DMS 273 treated with DMSO at 0.1 percent for 48 hours (cell line): ENCODE results near the gene C1orf115.
"Not testable (repeated sequence)": the region's sequence is repeated elsewhere in the genome, so short reads cannot be mapped to it uniquely, and the experiment has no call there.

Source experiments
- DNase-seq: peaks from one replicate; lab custom pipeline; 2025; lab: John Stamatoyannopoulos, UW

The C1orf115 gene, protein sequence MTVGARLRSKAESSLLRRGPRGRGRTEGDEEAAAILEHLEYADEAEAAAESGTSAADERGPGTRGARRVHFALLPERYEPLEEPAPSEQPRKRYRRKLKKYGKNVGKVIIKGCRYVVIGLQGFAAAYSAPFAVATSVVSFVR

DNA sequence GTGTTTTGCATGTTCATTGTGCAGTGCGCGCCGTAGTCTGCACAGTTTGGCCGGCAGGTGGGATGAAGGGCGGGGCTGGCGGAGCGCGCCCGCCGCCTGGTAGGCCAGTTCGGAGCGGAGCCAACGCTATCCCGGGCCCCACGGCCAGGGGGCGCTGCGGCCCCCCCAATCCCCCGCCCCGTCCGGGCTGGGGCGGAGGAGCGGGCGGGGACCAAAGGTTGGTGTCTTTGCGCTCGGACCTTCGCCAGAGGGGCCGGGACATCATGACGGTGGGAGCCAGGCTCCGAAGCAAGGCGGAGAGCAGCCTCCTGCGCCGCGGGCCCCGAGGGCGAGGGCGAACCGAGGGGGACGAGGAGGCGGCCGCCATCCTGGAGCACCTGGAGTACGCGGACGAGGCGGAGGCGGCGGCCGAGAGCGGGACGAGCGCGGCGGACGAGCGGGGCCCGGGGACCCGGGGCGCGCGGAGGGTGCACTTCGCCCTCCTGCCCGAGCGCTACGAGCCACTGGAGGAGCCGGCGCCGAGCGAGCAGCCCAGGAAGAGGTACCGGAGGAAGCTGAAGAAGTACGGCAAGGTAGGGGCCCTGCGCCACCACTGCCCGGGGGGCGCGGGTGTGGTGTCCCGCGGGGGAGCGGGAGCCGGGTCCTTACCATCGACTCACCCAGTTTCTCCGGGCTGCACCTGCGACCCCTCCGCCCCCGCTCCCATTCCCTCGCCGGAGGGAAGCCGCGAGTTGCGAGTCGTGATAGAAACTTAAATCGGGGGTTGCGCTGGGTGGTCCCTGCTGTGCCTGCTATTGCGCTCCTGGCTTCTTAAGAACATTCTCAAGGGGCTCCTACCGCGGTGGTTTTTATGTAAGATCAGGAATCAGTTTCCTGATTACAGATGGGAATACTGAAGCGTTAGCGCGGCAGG, at the start of gene C1orf115:
C1orf115 (plus strand) TSS at position 224 of the 913 bp plus-strand sequence; CDS start at position 264, 40 bp downstream.
- DNase-seq: peak; percentile 25

DNA sequence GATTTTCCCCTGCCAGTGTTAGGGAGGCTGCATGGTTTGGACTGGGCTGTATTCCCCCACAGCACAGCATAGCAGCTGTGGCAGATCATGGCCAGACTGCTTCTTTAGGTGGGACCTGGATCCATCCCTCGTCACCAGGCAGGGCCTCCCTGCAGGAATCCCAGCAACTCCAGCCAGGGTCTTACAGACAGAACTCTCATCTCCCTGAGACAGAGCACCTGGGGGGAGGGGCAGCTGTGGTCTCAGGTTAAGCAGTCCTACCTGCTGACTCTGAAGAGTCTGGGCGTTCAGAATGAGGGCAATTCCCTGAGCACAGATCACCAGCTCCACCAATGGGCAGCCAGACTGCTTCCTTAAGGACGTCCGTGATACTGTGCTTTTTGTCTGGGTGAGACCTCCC, 47.9 kb upstream of the C1orf115 start:
- DNase-seq: no peak

DNA sequence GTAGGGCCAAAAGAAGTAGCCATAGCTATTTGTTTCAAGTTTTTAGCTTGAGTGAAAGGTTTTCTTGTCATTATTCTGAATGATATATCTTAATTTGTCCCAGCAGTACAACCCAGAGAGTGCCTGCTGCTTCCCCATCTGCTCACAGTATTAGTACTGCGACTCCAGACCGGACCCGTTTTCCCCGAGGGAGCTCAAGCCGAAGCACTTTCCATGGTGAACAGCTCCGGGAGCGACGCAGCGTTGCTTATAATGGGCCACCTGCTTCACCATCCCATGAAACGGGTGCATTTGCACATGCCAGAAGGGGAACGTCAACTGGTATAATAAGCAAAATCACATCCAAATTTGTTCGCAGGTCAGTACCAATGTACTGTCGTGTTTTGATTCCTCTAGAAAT, 37.2 kb upstream of the C1orf115 start:
- DNase-seq: peak; percentile 92

DNA sequence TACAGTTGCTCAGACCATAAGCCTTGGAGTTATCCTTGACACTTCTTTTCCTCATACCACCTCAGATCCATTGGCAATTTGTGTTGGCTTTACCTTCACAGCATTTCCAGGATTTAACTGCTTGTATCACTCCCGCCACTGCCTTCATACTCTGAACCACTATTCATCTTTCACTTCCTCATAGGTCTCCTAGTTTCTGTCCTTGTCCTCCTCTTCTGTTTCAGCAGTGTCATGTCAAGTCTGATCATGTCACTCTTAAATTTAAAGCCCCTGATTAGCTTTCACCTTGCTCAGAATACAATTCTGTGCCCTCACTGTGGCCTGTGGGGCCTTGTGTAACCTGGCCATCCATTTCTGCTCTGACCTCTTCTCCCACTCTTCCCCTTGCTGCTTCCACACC, 34.7 kb upstream of the C1orf115 start:
- DNase-seq: no peak

DNA sequence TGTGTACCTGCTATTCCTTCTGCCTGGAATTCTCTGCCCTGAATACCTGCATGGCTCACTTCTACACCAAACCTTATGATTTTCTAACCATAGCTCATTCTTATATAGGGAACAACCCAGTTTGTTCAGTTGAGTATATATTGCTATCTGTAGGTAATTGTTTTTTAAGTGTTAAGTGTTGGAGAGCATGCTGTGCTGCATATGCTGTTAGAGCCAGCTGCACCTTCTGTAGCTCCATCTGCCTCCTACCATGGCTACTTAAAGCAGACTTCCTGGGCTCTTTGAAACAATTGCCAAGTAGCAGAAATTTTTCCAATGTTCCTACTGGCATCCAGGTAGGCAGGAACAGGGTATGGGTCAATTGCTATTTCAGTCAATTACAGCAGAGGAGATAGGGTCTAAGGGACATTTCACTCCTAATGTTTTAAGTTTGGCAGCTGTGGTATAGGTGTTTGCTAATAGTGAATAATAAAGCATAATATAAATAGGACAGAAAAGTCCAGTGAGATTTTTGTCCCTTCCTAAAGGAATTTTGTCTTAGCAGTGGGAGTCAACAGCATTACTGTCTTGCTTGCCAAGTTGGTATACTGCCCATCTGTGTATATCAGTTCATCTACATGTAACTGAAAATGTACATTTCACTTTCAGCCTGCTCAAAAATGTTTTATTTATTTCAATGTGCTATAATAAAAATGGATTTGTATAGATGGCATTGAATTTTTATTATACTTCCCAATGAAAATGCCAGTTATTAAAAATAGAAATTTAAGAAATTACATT, 34.0 kb upstream of the C1orf115 start:
- DNase-seq: peak; percentile 87

DNA sequence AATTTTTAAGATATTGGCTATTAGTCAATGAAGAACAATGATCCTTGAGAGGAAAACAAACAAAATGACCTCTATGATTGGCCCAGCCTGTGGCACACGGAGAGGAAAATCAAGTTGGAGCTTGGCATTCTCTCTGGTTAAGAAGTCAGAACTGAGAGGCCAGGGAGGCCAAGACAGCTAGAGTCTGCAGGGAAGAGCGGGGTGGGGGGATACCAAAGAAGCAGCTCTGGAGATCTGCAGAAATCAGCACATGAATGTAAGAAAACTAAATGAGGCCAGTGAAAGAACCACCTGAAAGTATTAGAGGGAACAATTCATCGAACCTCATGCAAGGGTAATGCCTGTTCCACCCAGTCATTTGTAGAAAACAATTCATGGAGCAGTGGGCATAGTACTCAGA, 23.8 kb upstream of the C1orf115 start:
- no peak for DNase-seq

DNA sequence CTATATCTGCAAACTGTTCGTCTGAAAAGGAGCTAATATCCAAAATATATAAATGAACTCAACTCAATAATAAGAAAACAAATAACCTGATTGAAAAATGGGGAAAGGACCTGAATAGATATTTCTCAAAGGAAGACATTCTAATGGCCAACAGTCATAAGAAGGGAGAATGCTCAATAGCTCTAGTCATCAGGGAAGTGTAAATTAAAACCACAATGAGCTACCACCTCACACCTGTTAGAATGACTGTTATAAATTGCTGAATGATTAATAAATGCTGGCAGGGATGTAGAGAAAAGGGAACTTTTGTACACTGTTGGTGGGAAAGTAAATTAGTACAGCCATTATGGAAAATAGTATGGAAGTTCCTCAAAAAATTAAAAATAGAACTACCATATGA, 21.2 kb upstream of the C1orf115 start:
- DNase-seq: no peak

DNA sequence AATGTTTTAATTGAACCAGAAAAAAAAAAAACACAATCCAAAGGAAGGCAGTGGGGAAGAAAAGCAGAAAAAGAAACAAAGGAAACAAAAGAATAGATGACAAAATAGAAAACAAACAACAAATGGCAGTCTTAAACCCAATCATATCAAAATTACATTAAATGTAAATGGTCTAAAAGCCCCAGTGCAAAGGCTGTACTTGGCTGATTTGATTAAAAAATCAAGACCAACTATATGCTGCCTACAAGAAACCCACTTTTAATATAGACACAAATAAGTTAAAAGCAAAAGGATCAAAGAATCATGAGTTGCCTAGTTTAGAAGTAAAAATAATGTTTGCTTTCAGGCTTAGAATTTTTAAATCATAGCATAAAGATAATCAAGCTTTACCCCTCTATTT, 19.8 kb upstream of the C1orf115 start:
- no peak for DNase-seq

DNA sequence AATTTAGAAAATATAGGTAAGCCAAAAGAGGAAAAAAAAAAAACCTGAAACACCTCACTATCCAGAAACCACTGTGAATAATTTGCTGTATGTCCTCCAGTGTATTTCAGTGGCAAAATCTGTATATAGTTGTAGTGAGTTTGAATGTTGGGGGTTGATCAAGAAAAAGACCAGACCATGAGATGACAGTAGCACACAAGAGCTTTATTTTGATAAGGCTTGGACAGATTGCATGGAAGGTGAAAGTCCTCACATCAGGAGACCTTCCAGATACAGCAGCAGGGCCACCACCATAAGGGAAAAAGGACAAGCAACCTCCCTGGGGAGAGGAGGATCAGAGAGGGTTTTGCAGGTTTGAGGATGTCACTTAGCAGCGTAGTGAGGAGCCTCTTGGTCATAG, 16.2 kb upstream of the C1orf115 start:
- no peak for DNase-seq

DNA sequence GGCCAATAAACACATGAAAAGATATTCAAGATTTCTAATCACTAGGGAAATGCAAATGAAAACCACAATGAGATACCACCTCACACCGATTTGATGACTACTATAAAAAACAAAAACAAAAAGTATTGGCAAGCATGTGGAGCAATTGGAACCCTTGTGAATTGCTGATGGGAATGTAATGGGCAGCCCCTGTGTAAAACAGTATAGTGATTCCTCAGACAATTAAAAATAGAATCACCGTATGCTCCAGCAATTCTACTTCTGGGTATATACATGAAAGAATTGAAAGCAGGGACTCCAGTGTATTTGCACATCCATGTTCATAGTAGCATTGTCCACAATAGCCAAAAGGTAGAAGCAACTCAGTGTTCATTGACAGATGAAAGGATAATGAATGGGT, 12.9 kb upstream of the C1orf115 start:
- no peak for DNase-seq

DNA sequence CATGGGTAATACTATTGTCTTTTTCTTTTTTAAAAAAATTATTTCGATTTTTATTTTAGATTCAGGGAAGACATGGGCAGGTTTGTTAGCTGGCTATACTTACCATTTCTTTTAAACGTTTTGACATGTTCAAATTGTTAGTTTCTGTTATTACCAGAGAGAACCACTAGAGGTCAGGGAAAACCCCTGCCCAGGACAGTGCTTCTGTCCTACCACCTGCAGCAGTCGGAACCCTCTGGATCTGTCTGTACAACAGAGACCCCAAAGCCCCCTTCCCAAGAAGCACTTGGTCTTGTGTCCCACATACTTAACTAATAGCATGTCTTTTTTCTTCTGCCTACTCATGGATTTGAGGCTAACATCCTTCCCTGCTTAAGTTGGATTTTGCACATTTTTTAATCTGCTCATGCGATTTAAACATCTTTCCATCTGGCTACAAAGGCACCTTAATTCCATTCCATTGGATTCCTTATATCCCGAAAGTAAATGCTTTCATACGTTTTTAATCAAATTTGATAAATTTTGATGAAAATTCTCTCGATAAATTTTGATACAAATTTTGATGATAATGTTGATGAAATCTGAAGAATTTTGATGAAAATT, 10.0 kb upstream of the C1orf115 start:
- peak; percentile 44 for DNase-seq

DNA sequence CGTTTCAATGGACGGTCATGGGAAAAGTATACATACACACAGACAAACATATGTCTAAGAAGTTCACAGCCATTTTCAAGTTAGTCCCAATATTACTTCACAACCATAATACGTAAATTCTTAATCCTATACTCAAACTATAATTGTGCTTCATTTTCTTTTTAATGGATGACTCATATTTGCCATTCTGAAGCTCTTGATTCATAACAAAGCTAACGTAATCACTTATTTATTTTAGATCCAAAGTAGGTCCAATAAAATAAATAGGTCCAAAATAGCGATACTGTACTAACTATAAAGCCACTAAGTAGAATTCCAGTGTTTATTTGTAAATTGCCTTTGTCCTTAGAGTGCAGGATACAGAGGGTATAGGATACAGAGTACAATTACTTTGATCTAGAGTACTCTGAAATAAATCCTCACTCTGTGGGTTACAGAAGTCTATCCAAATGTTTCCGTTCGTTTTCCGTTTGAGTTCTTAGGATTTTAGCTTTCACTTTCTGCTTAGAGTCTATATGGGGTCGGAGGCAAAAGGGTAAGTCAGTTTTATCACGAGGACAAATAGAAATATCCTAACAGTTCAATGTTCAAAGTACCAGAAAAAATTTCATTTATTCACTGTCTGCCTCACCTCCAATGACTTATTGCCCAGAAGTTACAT, 8.8 kb upstream of the C1orf115 start:
- no peak for DNase-seq

DNA sequence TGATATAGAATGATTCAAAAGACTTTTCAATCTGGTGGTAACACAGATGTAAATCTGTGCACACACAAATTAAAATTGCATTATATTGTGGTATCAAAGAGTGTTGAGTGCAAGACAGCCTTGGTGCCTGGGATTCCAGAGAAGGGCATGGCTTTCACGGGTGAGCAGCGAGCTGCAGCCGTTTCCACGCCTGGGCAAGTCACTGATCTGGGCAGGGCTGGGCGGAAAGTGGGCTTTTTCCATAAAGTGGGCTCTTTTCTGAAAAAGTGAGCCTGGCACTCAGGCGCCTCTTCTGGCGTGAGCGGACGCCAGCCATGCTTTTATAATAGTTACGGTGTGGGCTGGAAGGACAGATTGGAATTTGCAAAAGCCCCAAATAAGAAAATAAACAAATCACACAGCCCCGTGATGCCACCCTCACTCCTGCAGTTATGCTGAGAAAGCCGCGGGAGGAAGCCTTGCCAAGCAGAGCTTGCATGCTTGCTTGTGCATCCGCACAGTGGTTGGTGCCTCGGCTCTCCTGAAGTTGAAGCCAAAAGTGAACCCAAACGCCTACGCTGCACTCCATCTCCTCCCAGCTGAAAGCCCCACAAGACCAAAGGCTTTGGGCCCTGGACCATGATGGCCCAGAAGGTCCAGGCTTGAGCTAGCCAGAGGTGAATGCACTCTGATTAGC, 7.1 kb upstream of the C1orf115 start:
- DNase-seq: no peak

DNA sequence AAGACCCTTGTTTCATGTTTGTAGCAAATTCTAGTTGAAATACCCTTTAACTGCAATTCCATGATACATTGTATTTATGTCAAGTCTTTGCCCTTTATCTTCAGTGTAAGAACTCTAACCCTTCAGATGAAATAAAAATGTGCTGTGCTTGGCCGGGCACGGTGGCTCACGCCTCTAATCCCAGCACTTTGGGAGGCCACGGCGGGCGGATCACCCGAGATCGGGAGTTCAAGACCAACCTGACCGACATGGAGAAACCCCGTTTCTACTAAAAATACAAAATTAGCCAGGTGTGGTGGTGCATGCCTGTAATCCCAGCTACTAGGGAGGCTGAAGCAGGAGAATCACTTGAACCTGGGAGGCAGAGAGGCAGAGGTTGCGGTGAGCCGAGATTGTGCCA, 6.4 kb upstream of the C1orf115 start:
- not testable (repeated sequence) for DNase-seq

DNA sequence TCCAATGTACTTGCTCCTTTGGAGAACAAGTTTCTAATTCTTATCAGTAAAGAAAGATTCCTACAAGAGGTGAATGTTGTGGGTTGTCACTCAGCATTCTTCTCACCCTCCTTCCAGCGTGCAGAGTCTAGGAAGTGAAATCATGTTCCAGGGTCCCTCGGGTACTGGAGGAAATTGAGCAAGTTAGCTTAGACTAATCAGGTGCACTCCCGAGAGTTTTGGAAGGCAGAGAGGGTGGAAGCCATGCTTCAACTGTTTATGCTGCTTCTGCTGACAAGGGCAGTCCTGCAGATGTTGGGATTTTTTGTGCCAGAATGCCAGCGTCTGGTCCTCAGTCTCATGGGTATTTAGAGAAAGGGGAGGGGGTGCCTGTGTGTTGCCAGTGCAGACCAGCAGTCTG, 5.3 kb upstream of the C1orf115 start:
- DNase-seq: peak; percentile 14

DNA sequence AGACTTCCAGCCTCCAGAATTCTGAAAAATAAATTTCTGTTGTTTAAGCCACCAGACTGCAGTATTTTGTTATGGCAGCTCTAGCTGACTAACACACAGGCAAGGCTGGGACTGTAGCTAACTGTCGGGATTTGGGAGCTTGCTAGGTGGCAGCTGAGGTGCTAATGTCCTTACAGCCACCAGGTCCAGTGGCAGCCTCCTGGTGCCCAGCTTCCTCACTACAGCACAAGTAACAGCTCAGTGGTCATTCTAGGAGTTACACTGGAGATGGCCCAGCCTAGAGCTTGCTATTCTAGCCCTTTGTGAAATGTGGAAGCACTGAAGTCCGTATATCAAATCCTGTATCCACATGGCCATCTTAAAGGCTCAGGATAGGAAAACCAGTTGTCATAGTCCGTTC, 4.3 kb upstream of the C1orf115 start:
- DNase-seq: no peak

DNA sequence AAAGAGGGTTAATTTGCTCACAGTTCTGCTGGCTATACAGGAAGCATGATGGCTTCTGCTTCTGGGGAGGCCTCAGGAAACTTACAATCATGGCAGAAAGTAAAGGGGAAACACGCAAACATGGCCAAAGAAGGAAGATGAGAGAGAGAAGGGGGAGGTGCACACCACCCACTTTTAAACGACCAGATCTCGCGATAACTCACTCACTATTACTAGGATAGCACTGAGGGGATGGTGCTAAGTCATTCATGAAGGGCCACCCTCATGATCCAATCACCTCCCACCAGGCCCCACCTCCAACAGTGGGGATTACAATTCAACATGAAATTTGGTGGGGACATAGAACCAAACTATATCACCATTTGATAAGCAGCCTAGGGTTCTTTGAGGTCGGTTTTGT, 2.4 kb upstream of the C1orf115 start:
- no peak for DNase-seq

DNA sequence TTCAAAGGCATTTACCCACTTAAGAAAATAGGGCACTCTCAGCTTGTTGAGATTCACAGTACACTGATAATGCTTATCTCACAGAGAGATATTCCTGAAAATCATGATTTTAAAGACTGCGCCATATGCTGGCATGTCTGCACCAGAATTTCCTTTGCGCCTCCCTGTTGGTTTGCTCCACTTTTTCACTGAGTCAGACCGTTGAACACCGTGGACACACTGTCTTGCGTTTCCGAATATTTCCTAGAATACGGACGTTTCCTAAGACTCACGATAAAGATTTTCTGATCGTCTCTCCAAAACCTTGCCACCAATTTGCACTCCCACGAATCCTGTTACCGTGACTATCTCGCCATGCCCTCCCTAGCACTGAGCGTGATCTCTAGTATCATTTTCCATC, 497 bp upstream of the C1orf115 start:
- no peak for DNase-seq

DNA sequence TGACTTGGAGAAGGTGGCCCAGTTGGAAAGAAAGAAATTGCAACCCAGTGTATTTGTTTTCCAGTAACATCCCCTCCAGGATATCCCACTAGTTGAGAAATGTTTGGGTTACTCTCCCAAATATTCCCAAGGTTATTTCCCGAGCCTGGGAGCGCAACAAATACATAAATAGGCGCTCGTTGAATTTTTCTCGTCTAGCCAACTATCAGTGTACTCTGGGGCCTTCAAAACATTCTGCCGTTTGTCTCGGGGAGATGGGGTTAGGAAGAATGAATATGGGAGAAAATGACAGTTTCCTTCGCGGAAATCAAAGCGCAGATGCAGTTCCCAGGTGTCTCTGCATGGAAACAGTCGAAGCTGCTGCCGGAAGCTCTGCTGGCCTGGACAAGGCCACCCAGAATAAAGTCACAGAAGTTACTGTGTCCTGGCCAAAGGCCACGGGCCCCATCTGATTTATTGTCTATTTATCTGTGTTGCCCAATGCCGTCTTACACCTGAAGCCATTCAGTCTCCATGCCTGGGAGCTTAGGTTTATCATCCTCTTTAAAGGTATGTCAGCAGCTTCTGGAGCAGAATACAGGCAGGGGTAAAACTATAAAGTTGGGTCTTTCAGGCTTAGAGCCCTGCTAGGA, 1.0 kb downstream of the C1orf115 start:
- no peak for DNase-seq

DNA sequence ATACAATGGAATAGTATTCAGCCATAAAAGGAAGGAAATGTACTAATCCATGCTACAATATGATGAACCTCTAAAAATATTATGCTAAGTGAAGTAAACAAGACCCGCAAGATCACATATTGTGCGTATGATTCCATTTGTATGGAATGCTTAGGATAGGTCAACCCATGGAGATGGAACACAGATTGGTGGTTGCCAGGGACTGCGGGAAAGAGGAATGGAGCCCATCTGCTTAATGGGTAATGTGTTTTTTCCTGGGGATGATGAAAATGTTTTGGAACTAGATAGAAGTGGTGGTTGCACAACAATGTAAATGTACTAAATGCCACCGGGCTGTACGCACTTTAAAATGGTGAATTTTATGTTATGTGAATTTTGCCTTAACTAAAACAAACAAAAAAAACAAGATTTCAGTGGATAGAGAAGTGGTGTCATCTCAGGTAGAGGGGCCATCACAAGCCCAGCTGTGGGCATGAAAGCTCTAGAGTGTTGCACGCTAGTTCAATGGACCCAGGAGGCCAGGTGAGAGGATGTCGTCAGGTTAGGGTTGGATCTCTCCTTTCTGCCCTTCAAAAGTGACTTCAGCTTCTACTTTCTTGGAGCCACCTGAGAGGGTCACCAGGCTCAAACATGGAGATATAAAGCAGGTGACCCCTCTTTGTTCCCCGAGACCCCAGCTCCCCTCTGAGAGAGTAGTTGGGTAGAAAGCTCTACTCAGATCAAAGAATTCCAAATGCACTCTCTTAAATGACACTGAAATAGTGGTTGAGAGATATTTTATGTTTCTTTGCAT, 2.5 kb downstream of the C1orf115 start:
- DNase-seq: no peak
